ENCODE data around the gene ZSCAN5A. TPM values are rescaled to one million over a fixed set of nuclear protein-coding genes. Genes with fewer than 3 reads are reported as not detected.
"Not testable (repeated sequence)": the region's sequence is repeated elsewhere in the genome, so short reads cannot be mapped to it uniquely, and the experiment has no call there.

The ZSCAN5A gene
- total RNA-seq, 1 donor from 2014 or later = 16.7 TPM

- Histone ChIP-seq H3K9me3 (replicated peaks) (no peaks in the 10 kb centered on the region), H3K27ac (replicated peaks) (no peak overlapping the region), H3K36me3 (peaks cover 4% of the 10 kb centered on the region), H3K4me1 (peaks cover 6% of the 10 kb centered on the region), H3K27me3 (ENCODE audit: low read depth) (no peaks in the 10 kb centered on the region), H3K4me3 (no peak overlapping the region)
- no peak for TF ChIP-seq CTCF (IDR thresholded peaks at IDR 0.05; ENCODE audit: borderline replicate concordance)
- DNase-seq = no peak
- intact Hi-C loops (cut with micrococcal nuclease) = no loop called here
These were observed 44.0 kb downstream of the ZSCAN5A start for GRCh38 chr19:56270676-56271075.

GRCh38 chr19:56269348-56269747, 45.3 kb downstream of the ZSCAN5A start:
- H3K36me3 ChIP-seq = peaks cover 4% of the 10 kb centered on the region
- H3K4me1 ChIP-seq = peaks cover 13% of the 10 kb centered on the region
- TF ChIP-seq CTCF (IDR thresholded peaks at IDR 0.05; ENCODE audit: borderline replicate concordance) = no peak
- H3K27ac ChIP-seq (replicated peaks) = no peak overlapping the region
- H3K9me3 ChIP-seq (replicated peaks) = no peaks in the 10 kb centered on the region
- no peak overlapping the region for H3K4me3 ChIP-seq
- no peak for DNase-seq
- no peaks in the 10 kb centered on the region for H3K27me3 ChIP-seq (ENCODE audit: low read depth)
- intact Hi-C loops (cut with micrococcal nuclease) = no loop called here

GRCh38 chr19:56266051-56266450, 48.6 kb downstream of the ZSCAN5A start:
- intact Hi-C loops (cut with micrococcal nuclease) = no loop called here
- DNase-seq = no peak
- Histone ChIP-seq H3K9me3 (replicated peaks) (no peaks in the 10 kb centered on the region), H3K36me3 (no peaks in the 10 kb centered on the region), H3K4me1 (peaks cover 14% of the 10 kb centered on the region), H3K4me3 (no peak overlapping the region), H3K27ac (replicated peaks) (no peak overlapping the region), H3K27me3 (ENCODE audit: low read depth) (no peaks in the 10 kb centered on the region)
- no peak for TF ChIP-seq CTCF (IDR thresholded peaks at IDR 0.05; ENCODE audit: borderline replicate concordance)

DNA sequence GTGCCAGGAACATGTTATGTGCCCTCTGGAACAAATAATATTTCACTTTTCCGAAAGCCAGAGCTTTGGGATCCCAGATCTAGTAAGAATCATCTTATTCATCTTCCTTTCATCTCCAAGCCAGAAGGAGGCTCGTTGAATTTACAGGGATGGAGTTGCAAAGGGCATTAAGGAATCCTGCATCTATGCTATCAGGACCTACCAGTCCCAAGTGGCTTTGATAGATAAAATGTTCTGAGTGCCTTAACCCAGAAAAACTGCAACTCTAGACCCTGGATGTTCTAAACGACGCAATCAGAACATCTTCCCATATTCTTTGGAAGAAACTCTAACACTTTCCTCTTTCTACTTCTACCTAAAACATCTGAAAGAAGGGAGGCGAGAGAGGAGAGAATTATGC, 51.3 kb downstream of the ZSCAN5A start:
- Histone ChIP-seq H3K9me3 (replicated peaks) (no peaks in the 10 kb centered on the region), H3K4me3 (no peak overlapping the region), H3K36me3 (no peaks in the 10 kb centered on the region), H3K4me1 (peaks cover 14% of the 10 kb centered on the region), H3K27ac (replicated peaks) (no peak overlapping the region), H3K27me3 (ENCODE audit: low read depth) (no peaks in the 10 kb centered on the region)
- intact Hi-C loops (cut with micrococcal nuclease) = no loop called here
- no peak for TF ChIP-seq CTCF (IDR thresholded peaks at IDR 0.05; ENCODE audit: borderline replicate concordance)
- no peak for DNase-seq

DNA sequence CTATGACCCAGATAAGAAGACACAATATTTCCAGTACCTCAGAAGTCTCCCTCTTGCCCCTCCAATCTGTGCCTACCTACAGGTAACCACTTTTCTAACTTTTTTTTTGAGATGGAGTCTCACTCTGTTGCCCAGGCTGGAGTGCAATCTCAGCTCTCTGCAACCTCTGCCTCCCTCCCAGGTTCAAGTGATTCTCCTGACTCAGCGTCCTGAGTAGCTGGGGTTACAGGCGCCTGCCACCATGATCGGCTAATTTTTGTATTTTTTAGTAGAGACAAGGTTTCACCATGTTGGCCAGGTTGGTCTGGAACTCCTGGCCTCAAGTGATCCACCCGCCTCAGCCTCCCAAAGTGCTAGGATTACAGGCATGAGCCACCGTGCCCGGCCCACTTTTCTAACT, 52.7 kb downstream of the ZSCAN5A start:
- H3K27me3 ChIP-seq (ENCODE audit: low read depth); DNase-seq; H3K4me3 ChIP-seq; H3K9me3 ChIP-seq (replicated peaks); H3K36me3 ChIP-seq; intact Hi-C loops (cut with micrococcal nuclease); H3K27ac ChIP-seq (replicated peaks): not testable (repeated sequence)
- H3K4me1 ChIP-seq = peaks cover 14% of the 10 kb centered on the region

- intact Hi-C loops (cut with micrococcal nuclease) = no loop called here
These were observed 53.5 kb downstream of the ZSCAN5A start for GRCh38 chr19:56261145-56261544.

More at GRCh38 chr19:56261145-56261544, 53.5 kb downstream of the ZSCAN5A start:
- no peak overlapping the region for H3K4me3 ChIP-seq
- H3K9me3 ChIP-seq (replicated peaks) = no peaks in the 10 kb centered on the region
- peaks cover 13% of the 10 kb centered on the region for H3K4me1 ChIP-seq
- no peak overlapping the region for H3K27ac ChIP-seq (replicated peaks)
- H3K36me3 ChIP-seq = no peaks in the 10 kb centered on the region
- H3K27me3 ChIP-seq (ENCODE audit: low read depth) = no peaks in the 10 kb centered on the region
- TF ChIP-seq CTCF (IDR thresholded peaks at IDR 0.05; ENCODE audit: borderline replicate concordance) = no peak
- no peak for DNase-seq

All from left ventricle myocardium inferior (tissue), 1 donor.